ENCODE results near the gene CLIC3.
A peak's percentile ranks its signal among the peaks of the same experiment; 100 is the strongest.
"Not testable (repeated sequence)": the region's sequence is repeated elsewhere in the genome, so short reads cannot be mapped to it uniquely, and the experiment has no call there.

Gene CLIC3

GRCh38 chr9:137006116-137007003, 10.0 kb upstream of the CLIC3 start:
- Histone ChIP-seq H3K27ac (ENCODE audit: low read length) (no peak overlapping the region), H3K4me1 (ENCODE audit: low read length) (no peaks in the 10 kb centered on the region), H3K27me3 (replicated peaks; ENCODE audit: insufficient read depth, low read length) (peaks cover 57% of the 10 kb centered on the region), H4K20me1 (ENCODE audit: insufficient read depth, low read length) (no peaks in the 10 kb centered on the region), H3K4me2 (ENCODE audit: low read depth, low read length) (no peak overlapping the region), H3K79me2 (ENCODE audit: low read length) (no peaks in the 10 kb centered on the region), H3K9me2 (replicated peaks; ENCODE audit: insufficient read depth, low read length) (no peaks in the 10 kb centered on the region), H3K4me3 (ENCODE audit: low read length) (no peak overlapping the region), H3K9me3 (replicated peaks; ENCODE audit: insufficient read depth, low read length) (no peaks in the 10 kb centered on the region), H3K36me3 (replicated peaks; ENCODE audit: insufficient read depth, low read length) (no peaks in the 10 kb centered on the region), H3K9ac (ENCODE audit: low read length) (no peak overlapping the region), H3F3A (ENCODE audit: insufficient read depth, low read length) (no peaks in the 10 kb centered on the region), H2AFZ (ENCODE audit: low read length) (no peak overlapping the region)
- TF ChIP-seq EZH2phosphoT487 (IDR thresholded peaks at IDR 0.05; ENCODE audit: low read length), result no peak
- TF ChIP-seq CTCF (IDR thresholded peaks at IDR 0.05; ENCODE audit: low read length), result no peak
- no peak for TF ChIP-seq EZH2 (optimal IDR thresholded peaks at IDR 0.05; ENCODE audit: low read depth, low read length)
- DNase-seq, result no peak

- not testable (repeated sequence) for DNase-seq; H3K9me3 ChIP-seq (replicated peaks; ENCODE audit: insufficient read depth, low read length); H4K20me1 ChIP-seq (ENCODE audit: insufficient read depth, low read length); H3K4me3 ChIP-seq (ENCODE audit: low read length); H3K9ac ChIP-seq (ENCODE audit: low read length); H3K27ac ChIP-seq (ENCODE audit: low read length); H3K4me2 ChIP-seq (ENCODE audit: low read depth, low read length); H3K79me2 ChIP-seq (ENCODE audit: low read length); H3K36me3 ChIP-seq (replicated peaks; ENCODE audit: insufficient read depth, low read length); H2AFZ ChIP-seq (ENCODE audit: low read length); H3F3A ChIP-seq (ENCODE audit: insufficient read depth, low read length); H3K4me1 ChIP-seq (ENCODE audit: low read length); H3K9me2 ChIP-seq (replicated peaks; ENCODE audit: insufficient read depth, low read length)
- TF ChIP-seq CTCF (IDR thresholded peaks at IDR 0.05; ENCODE audit: low read length), result peak; percentile 15; the same call in 1 of the 2 replicates
- H3K27me3 ChIP-seq (replicated peaks; ENCODE audit: insufficient read depth, low read length), result peaks cover 60% of the 10 kb centered on the region
These were observed 7.9 kb upstream of the CLIC3 start for GRCh38 chr9:137004285-137004684.

GRCh38 chr9:137002646-137003041, 6.3 kb upstream of the CLIC3 start:
- H3K4me2 ChIP-seq (ENCODE audit: low read depth, low read length), result no peak overlapping the region
- TF ChIP-seq CTCF (IDR thresholded peaks at IDR 0.05; ENCODE audit: low read length) (no peak), EZH2phosphoT487 (IDR thresholded peaks at IDR 0.05; ENCODE audit: low read length) (no peak), EZH2 (optimal IDR thresholded peaks at IDR 0.05; ENCODE audit: low read depth, low read length) (no peak)
- no peak for DNase-seq
- H3K9me3 ChIP-seq (replicated peaks; ENCODE audit: insufficient read depth, low read length), result no peaks in the 10 kb centered on the region
- H4K20me1 ChIP-seq (ENCODE audit: insufficient read depth, low read length), result no peaks in the 10 kb centered on the region
- H3K9ac ChIP-seq (ENCODE audit: low read length), result no peak overlapping the region
- no peak overlapping the region for H3K4me3 ChIP-seq (ENCODE audit: low read length)
- no peaks in the 10 kb centered on the region for H3K36me3 ChIP-seq (replicated peaks; ENCODE audit: insufficient read depth, low read length)
- peaks cover 59% of the 10 kb centered on the region for H3K27me3 ChIP-seq (replicated peaks; ENCODE audit: insufficient read depth, low read length)
- peaks cover 2% of the 10 kb centered on the region; the same call in 1 of the 2 replicates for H3K4me1 ChIP-seq (ENCODE audit: low read length)
- no peaks in the 10 kb centered on the region for H3K9me2 ChIP-seq (replicated peaks; ENCODE audit: insufficient read depth, low read length)
- H3K79me2 ChIP-seq (ENCODE audit: low read length), result no peaks in the 10 kb centered on the region
- peaks cover 2% of the 10 kb centered on the region; the same call in 1 of the 2 replicates for H3F3A ChIP-seq (ENCODE audit: insufficient read depth, low read length)
- no peak overlapping the region for H3K27ac ChIP-seq (ENCODE audit: low read length)
- H2AFZ ChIP-seq (ENCODE audit: low read length), result no peak overlapping the region
